Left ventricle myocardium superior (tissue), 1 donor: Measurements from ENCODE around the gene TBC1D22B. TPM values are rescaled to one million over a fixed set of nuclear protein-coding genes. Genes with fewer than 3 reads are reported as not detected.
A peak's percentile ranks its signal among the peaks of the same experiment; 100 is the strongest.
"Not testable (repeated sequence)": the region's sequence is repeated elsewhere in the genome, so short reads cannot be mapped to it uniquely, and the experiment has no call there.

Experiments used
- ATAC-seq: fragments of 200-7000 bp; cut with Tn5 transposase; one replicate; pipeline ENCODE4 v1.9.1; 2020; ENCODE audit warnings: mild to moderate bottlenecking, moderate library complexity
- DNase-seq: peaks from one replicate; pipeline ENCODE4 v3.0.0-alpha.2; 2020
- intact Hi-C: fragments of 100-400 bp; cut with micrococcal nuclease; formaldehyde crosslinking; loops from one replicate; pipeline ENCODE4 v1.11.0; 2022
- total RNA-seq: library from RNA; stranded (reverse); fragmentation: NEBNext Ultra II Directional; extraction: Animal tissue kit (Norgen Biotek cat#: 25700); gene quantifications from one replicate; pipeline ENCODE4 v1.2.1, GENCODE V29; 2021
- donor health status: DM: no; HTN: yes; CAD: no; lungs with severe emphysema.

The TBC1D22B gene
- total RNA-seq, 1 donor from 2014 or later: 6.3 TPM

DNA sequence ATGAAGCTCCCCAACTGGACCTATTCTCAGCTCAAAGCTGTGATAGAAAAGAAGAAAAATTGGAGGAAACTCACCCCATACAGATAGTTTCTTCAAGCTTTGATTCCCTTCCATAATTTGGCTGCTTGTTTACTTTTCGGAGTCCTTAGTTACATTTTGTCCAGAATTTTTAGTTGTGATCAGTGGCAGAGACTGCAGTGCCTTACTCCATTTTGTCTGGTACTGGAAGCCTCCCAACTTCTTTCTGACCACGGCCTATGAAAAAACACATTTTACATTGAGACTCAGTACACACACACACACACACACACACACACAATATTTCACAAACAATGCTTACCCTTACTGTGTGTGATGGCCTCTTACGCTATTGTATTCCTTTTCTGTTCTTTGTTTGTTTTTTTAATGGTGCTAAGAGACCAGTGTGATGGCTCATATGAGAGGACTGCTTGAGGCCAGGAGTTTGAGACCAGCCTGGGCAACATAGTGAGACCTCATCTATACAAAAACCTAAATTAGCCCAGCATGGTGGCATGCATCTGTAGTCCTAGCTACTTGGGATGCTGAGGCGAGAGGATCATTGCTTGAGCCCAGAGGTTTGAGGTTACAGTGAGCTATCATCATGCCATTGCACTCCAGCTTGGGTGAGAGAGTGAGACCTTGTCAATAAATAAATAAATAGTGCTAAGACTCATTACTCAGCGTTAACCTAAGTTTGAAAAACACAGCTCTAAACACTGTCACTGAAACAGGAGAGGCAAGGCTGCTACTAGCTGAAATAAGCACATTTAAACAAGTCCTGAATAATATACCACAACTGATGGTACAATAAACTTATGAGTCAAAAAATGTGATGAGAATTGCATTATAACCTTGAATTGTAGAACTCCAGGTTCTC lies 82.4 kb downstream of the TBC1D22B start:
- no peak for DNase-seq
- ATAC-seq: no peak
- intact Hi-C loops: no loop called here

DNA sequence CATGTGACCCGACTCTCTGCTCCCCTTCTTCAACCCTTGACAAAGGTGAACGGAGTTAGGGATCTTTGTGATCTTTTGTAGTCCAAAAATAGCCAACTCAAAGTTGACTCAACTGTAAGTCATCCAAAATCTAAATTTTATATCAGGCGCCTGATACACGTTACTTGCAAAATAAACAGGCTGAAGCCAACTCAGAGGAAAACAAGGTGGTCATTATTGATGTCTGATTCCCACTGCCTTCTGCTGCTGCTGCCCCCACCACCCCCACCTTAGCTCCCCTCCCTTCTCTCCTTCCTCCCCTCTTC lies 83.0 kb downstream of the TBC1D22B start:
- intact Hi-C loops: no loop called here
- DNase-seq: no peak
- no peak for ATAC-seq

DNA sequence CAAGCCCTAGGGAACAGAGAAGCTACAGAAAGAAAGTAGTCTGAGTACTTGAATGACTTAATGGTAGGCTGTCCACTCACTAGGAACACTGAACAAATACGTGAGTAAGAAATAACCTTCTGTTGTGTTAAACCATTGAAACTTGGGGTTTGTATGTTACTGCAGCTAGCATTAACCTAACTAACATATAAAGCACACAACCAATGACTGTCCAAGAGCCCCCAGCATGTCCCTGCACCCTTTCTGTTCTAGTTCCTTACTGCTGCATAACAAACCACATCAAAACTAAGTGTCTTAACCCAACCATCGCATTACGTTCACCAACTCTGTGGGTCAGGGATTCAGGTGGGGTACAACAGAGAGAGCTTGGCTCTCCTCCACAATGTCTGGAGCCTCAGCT lies 85.7 kb downstream of the TBC1D22B start:
- ATAC-seq (no peak), DNase-seq (no peak)
- intact Hi-C loops: no loop called here

DNA sequence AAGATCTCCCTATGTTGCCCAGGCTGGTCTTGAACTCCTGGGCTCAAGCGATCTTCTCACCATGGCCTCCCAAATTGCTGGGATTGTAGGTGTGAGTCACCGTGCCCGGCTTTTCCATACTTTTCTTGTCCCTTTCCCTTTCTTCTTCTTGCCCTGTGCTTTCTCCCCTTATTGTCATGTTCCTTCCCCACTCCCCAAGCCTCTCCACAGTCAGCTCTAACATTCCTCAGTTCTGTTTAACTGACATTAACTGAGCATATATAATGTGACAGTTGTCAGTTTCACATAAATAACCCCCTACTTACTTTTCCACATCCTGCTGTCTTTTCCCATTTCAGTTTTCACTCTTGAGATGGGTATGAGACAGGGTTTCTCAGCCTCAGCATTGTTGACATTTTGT lies 86.7 kb downstream of the TBC1D22B start:
- ATAC-seq (no peak), DNase-seq (no peak)
- intact Hi-C loops: no loop called here

DNA sequence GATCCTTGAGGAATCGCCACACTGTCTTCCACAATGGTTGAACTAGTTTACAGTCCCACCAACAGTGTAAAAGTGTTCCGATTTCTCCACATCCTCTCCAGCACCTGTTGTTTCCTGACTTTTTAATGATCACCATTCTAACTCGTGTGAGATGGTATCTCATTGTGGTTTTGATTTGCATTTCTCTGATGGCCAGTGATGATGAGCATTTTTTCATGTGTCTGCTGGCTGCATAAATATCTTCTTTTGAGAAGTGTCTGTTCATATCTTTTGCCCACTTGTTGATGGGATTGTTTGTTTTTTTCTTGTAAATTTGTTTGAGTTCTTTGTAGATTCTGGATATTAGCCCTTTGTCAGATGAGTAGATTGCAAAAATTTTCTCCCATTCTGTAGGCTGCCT lies 88.2 kb downstream of the TBC1D22B start:
- ATAC-seq, intact Hi-C loops, DNase-seq: not testable (repeated sequence)

DNA sequence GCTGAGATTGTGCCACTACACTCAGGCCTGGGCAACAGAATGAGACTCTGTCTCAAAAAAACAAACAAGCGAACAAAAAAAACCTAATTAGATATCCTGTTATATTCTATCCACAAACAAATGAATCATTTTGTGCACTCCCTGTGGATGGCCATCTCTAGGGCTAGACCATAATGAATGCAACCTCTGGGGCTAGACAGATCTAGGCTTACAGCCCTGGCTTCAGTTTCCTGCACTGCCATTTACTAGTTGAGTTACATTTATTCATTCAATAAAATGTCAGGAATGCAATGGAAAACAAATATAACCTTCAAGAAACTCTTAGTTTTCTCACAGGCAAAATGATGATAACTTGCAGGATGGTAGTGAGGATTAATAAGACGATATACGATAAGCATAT lies 89.6 kb downstream of the TBC1D22B start:
- intact Hi-C loops: no loop called here
- DNase-seq (no peak), ATAC-seq (no peak)

DNA sequence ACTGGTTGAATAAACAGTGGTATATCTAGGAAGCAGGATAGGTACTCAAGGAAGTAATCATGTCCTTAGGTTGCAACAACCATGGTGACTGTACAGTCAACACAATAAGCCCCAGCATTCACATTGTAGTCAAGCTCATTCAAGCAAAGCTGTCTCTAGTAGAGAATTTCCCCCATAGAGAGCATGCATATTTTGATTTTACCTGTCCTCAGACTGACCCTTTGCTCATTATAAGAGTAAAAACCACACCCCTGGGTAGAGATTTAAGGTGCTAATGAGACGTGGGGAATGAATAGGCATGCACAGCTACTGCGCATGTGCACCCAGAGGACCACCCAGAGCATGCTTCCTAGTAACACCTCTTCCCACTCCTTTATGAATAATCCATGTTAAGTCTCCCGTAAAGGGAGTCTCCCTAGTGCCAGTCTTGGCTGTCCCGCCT lies 90.1 kb downstream of the TBC1D22B start:
- DNase-seq: no peak
- intact Hi-C loops: no loop called here
- no peak for ATAC-seq

DNA sequence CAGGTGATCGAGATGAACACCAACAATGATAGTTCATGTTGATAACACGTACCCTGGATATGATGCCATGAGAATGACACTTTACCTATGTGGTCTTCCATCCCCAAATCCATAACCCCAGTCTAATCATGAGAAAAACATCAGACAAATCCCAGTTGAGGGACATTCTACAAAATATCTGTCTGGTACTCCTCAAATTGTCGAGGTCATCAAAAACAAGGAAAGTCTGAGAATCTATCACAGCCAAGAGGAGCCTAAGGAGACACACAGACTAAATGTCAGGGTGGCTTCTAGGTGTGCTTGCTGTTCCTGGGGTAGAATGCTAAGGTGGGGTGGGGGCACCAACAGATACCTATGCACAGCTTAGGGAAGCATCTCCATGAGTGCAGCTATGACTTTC lies 93.5 kb downstream of the TBC1D22B start:
- intact Hi-C loops: no loop called here
- ATAC-seq: no peak
- DNase-seq: no peak

DNA sequence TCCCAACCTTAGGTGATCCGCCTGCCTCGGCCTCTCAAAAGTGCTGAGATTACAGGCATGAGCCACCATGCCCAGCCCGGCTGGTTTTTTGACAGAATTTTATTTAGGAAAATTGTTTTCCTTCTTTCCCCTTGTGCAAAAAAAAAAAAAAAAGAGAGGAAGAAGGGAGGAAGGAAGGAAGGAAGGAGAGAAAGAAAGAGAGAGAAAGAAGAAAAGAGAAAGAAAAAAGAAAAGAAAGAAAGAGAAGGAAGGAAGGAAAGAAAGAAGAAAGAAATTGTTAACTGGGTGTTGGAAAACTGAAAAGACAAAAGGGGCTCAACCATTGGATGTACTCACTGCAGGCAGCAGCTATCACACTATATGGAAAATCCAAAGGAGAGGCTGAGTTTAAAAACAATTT lies 94.8 kb downstream of the TBC1D22B start:
- ATAC-seq (no peak), DNase-seq (no peak)
- intact Hi-C loops: no loop called here

DNA sequence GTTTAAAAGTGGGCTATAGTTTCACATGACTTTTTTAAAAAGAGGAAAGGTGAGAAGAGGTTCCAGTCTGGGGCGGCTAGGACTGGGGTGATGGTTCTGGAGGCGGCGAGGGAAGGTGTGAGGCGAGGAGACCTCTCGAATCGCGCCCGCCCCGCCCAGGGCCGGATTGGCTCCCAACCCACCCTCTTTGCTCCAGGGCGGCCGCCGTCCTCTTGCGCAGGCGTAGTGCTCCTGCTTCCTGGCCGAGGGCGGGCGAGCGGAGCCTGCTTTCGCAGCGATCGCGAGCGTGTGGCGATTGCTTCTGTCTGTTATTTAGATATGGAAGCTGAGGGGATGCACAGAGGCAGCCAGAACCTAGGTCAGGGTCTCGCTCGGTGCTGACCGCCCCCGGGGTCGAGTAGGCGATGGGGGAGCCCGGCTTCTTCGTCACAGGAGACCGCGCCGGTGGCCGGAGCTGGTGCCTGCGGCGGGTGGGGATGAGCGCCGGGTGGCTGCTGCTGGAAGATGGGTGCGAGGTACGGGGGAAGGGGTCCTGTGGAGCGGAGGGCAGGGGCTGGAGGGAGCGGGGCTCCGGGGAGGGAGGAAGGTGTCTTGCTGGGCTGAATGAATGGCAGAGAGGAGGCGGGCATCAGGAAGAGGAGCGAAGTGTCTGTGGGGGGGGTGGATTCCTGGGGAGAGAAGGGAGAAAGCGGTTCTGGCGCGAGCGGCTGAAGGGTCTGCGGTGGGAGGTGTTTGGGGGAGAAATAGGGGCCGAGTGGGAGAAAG lies 96.4 kb downstream of the TBC1D22B start, which contains the start of gene RNF8:
TSS of gene RNF8 (plus strand) at position 223 of the 765 bp plus-strand sequence. CDS start at position 405, 182 bp downstream.
- peak; percentile 99 for ATAC-seq
- DNase-seq: peak; percentile 96
- intact Hi-C loops: no loop called here

DNA sequence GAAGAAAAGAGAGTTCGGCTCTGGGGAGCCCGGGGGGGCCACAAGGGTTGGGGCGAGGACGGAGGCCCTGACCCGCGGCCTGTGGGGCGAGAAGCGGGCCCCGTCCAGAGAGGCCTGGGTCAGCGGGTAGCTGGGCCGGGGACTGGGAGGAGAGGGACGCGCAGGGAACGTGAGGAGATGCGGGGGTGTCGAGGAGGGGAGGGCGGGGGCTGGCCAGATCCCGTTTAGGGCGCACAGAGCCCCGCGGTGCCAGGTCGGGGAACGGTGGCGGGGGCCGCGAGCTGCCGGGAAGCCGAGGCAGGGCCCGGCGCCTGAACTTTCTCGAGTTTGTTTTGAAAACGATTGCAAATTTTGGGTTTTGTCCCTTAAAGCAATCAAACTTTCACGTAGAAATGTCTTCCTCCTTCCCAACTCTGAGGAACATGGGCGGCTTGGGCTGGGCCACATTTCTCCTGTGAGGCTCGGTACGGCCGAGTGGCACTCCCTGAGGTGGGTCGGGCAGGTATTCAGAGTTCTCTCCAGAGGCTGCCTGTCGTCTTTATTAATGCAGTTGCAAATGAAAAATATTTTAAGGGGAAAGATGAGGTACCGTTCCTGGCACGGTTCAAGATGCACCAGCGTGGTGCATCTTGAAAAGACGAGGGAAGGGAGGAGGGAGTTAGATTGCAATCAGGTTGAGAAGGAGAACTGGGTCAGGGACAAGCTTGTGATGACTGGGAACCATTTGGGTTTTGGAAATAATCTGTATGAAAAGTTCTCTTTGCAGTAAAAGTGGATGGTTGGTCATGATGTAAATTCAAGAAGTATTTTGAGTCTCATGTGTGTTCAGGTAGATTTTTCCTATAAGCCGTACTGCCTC lies 97.2 kb downstream of the TBC1D22B start:
- intact Hi-C loops: no loop called here
- DNase-seq (peak; percentile 42), ATAC-seq (peak; percentile 63)

DNA sequence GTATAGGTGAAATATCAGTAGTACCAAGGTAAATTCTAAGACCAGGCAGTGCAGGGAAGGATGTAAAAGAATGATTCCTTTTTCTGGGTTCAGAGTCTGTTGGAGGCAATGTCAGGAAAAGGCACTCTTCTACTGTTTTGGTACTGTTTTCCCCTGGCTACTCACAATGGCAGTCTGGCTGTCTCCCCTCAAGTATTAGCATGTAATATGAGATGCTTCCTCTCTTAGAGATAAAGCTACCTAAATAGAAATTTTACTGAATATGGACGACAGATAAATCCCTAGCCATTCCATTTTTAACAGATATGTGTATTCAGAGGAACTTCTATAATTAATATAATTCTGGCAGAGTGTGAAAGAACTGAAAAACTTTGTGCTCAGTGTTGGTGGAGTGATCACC lies 99.7 kb downstream of the TBC1D22B start:
- intact Hi-C loops: no loop called here
- DNase-seq (no peak), ATAC-seq (no peak)

DNA sequence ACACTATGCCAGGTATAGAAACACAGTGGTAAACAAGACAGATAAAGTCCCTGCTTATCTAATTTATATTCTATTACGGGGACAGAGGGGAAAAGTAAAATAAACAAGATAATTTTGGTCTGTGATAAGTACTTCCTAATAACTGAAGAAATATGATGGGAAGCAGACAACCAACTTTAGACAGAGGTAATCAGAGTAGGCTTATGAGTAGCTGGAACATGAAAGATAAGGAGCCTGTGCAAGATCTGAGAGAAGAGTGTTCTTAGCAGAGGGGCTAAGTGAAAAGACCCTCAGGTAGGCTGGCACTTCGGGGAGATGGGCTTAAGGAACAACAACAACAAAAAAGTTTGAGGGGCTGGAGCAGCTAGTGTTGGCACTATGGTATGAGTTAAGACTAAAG lies 100.3 kb downstream of the TBC1D22B start:
- no peak for ATAC-seq
- DNase-seq: no peak
- intact Hi-C loops: no loop called here

DNA sequence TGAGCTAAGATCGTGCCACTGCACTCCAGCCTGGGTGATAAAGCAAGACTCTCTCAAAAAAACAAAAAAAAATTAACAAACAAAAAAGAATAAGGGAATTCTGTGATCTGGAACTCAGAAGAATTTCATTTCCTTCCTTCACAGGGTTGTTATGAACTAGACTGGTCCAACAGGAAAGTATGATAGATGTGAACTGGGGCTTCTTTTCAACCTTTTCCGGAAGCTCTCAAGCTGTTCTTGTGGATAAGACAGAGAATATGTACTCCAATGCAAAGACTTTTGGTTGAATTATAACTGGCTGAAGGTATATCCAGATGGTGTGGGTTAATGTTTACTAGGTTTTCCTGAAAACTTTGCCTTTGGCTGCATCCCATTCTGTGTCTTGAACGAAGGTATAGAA lies 101.5 kb downstream of the TBC1D22B start:
- intact Hi-C loops: no loop called here
- DNase-seq (no peak), ATAC-seq (no peak)

DNA sequence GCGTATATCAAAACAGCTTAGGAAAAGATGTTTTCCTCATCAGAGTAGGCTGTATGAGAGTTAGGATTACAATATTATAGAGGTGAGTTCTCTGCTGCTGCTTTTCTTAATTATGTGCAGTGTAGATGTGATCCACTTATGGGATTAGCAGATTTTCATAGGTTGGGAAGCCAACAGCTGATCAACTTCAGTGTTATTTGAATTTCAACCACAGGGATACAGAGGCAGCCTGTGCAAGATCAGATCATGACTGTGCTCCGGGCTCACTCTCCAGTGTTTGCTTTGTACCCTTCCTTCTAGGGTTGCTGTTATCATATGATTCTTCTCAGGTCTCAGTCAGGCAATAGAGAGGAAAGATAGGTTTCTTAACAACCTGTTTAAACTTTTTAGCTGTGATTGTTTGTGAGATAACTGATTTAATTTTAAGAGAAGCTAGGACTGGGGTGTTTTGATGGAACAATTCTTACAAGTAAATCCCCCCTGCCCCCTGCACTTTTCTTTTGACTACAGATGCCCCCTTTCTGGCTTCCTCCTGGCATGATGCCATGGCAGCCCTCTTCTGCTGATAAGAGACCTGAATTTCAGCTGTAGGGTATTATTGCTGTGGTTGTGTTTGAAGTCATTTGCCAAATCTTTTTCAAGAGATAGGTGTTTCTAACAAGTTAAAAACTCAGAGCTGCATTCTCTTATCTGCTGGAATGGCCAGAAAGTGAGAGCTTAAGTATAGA lies 104.7 kb downstream of the TBC1D22B start:
- DNase-seq (no peak), ATAC-seq (no peak)
- intact Hi-C loops: no loop called here

DNA sequence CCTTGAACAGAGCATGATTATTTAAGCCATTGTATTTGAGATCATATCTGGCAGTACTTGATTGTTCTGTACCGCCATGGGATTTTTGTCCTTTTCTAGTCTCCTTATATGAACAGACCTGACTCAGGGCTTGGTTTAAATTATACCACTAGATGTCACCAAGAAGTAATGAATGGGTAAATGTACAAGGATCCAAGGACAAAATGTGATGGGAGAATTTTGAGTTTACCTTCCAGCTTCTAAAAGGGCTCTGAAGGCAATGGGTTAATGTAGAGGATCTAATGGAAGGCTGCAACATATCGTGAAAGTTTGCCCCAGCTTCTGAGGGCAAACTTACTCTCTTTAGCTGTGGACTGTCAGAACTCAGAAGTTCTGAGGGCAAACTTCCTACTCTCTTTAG lies 108.2 kb downstream of the TBC1D22B start:
- peak; percentile 59 for ATAC-seq
- DNase-seq: no peak
- intact Hi-C loops: no loop called here

DNA sequence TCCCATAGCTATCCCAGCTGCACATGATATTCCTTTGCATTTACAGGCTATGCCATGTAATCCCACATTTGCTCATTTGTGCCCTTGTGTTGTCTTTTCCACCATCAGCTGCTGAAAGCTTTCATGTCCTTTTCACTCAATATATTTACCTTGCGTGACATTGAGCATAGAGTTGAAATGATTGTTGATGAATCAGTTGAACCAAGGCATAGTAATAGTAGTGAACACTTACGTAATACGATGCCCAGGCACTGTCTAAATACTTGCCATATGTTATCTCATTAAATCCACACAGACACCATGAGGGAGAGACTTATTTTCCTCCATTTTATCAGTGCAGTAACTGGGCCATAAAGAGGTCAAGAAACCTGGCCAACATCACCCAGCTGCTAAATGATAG lies 109.3 kb downstream of the TBC1D22B start:
- DNase-seq (no peak), ATAC-seq (no peak)
- intact Hi-C loops: no loop called here

DNA sequence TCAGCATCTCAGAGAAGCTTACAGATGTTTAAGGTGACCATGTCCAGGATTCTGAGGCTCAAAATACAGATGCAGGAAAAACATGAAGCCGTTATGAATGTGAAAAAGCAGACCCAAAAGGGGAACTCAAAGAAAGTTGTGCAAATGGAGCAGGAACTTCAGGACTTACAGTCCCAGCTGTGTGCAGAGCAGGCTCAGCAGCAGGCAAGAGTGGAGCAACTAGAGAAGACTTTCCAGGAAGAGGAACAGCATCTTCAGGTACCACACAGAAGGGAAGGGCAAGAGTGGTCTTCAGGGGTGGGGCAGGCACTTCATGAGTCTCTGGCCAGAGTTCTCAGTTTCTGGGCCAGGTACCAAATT lies 111.4 kb downstream of the TBC1D22B start:
- no peak for ATAC-seq

More for the DNA sequence above, 111.4 kb downstream of the TBC1D22B start:
- DNase-seq: no peak
- intact Hi-C loops: no loop called here
